HG03575 (cell line): ENCODE data around the gene OMA1.
"Not testable (repeated sequence)": the region's sequence is repeated elsewhere in the genome, so short reads cannot be mapped to it uniquely, and the experiment has no call there.

Experiments
- ATAC-seq: cut with Tn5 transposase; IDR thresholded peaks from one replicate; pipeline ENCODE4 v1.9.1; 2021; ENCODE audit not compliant: unreplicated experiment, insufficient number of reproducible peaks, low FRiP score; ENCODE audit errors: extremely low read depth

OMA1 gene

DNA sequence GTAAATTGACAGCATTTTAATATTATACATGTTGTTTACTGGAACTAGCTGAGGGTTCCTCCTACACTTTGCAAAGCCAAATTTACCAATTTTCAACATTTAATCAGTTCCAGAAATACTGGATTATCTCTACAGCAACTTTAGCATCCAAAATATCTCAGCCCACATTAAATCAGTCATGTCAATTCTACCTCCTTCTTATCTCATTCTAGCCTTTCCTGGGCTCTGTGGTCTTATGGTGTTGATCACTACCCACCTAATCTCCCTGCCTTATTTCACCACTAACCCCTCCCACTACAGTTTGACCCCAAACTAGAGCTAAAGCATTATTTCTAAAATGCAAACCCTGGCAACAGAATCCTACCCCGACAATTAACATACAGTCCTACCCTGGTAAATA is 3.3 kb downstream of the OMA1 start:
- no peak for ATAC-seq

DNA sequence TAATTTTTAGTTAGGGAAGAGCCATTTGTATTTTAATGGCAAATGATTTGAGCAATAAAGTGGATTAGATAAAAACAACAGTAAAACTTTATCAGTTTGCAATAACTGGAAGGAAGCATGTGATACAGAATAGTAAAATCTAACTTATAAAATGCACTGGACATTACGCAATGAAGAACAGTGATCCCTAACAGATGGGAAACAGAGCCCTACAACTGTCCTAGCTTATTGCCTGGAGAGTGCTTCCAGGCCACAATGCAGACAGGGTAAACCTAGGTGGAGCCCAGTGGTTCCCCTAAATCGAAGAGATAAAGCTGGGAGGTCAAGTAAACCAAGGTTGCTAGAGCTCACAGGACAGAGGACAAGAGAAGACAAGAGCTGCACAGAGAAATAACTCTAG is 7.0 kb downstream of the OMA1 start:
- ATAC-seq: no peak

DNA sequence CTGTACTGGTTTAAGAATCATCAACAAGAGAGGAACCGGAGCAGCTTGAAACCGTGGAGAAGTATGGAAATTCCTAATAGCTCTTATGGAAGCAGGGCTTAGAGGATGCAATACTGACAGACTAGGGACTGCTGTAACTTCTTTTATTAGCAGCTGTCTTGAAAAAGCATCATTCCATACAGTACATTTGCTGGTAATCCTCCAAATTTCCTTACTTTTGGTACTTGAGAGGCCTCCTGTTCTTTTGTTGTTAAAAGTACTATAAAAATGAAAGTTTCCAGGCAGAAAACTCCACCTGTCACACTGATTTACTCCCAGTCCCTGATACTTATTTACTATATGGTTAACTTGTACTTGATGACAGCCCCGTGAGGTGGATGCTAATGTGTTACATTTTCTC is 7.7 kb downstream of the OMA1 start:
- ATAC-seq: no peak

DNA sequence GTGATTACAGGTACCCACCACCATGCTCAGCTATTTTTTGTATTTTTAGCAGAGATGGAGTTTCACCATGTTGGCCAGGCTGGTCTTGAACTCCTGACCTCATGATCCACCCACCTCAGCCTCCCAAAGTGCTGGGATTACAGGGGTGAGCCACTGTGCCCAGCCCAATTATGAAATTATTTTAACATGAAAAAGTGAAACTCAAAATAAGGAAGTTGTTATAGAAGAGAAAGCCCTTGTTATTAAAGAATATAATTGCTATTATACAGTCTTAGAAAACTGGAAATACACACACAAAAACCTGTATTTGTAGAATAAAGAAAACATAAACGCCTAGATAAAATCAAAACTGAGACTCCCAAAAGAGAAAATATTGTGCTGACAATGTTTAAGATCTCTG is 14.7 kb downstream of the OMA1 start:
- not testable (repeated sequence) for ATAC-seq

DNA sequence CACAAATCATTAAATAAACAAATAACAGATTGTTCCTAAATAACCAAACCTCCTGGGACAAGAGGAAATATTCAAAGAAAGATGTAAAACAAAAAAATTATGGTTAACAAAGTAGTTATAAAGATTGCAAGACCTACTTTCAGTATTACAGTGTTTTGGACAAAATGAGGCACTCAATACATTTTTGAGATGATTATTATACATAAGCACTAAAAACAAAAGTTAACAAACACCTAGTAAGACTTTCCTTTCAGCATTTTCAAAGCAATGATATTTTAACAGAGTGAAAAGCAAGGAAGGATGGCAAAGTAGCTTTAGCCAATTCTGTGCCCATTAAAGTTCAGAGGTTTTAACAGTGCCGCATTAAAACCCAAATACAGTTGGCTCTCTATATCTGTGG is 17.2 kb downstream of the OMA1 start:
- no peak for ATAC-seq

DNA sequence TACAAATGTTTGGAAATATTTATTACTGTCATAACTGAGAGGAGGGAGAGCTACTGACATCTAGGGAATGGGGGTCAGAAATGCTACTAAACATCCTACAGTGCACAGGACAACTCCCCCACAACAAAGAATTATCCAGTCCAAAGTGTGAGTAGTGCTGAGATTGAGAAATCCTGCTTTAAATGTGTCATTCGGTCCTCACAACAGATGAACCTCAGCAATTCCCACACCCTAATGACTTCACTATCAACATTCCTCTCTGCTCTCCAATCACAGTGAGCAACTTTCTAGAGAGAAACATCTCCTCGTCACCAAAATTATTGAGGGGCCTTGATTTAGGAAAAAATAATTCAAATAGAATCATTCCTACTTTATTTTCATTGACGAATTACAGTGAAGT is 18.0 kb downstream of the OMA1 start:
- ATAC-seq: no peak

DNA sequence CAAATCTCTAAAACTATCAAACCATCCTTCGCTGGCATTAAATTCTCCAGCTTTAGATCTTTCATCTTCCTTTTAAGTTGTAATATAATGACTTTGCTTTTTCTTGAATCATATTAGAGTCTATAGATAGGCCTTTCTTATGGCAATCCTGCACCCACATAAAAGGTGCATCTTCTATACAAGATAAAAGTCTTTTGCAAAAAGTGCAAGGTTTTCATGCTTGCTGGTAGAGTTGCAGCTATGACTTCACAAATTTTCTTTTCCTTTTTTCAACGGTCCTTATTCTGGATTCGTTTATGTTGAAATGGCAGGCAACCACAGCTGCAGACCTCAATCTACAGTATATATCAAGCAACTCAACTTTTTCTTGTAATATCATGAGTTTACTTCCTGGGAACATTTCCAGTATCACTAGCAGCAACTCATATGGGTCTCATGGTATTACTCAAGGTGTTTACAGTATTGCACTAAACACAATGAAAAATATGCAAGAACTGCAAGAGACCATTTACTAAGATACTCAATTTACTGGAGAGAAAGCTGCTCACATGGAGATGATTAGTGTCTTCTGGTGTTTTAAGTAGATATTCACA is 22.1 kb downstream of the OMA1 start:
- ATAC-seq: no peak

DNA sequence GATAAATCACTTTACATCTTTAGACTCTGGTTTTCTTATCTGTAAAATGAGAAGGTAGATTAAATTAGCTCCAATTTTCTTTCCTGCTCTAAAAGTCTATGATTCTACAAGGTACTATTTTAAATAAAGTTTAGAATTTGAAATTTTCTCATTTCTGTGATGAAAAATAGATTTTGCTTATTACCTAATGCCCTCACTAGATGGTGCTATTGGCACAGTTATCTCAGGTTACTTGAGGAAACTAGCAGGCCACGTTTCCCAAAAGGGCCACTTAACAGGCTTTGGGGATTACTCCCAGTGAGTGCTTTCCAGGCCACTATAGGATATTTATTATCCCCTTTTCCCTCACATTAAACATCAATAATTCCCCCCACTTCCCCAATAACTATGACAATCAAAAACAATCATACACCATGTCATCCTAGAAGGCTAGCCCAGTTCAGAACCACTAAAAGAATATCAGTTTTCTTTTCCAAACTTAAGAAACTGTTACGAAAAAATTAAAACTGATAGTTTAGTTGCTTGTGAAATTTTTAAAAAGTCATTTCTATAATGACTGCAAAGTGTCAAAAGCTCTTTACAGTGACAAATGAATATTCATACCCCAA is 30.6 kb downstream of the OMA1 start:
- ATAC-seq: no peak

DNA sequence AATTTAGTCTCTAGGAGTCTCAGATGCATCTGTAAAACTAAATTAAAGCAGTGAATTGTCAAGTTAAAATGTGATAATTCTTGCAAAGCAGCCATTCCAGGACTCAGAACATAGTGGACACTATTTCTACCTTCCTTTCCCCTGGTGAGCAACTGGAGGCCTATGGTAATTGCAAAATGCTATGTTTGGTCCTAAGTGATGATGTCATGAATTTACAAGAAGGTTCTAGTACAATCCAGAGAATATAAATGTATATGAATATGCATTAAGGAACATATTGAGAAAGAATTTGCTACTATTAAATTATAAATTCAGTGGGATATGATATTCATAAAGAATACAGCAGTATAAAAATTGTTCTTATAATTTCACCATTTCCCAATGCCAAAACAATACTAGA is 32.6 kb downstream of the OMA1 start:
- ATAC-seq: no peak

DNA sequence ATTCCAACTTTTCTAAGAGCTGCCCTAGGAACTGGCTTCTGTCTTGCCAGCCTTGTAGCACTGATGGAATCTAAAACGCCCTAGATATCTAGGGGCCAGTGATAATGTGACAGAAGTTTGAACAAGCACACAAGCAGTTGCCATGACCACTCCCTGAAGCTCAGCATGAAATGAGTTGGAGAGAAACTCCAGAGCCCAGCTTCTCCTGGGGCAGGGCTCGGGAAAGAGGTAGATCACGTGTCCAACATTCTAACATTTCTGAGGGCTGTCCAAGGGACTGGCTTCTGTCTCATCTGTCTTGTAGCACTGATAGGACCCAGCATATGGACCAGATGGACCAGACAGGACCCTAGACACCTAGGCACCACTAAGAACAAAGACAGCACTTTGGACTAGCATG is 37.9 kb downstream of the OMA1 start:
- ATAC-seq: no peak

DNA sequence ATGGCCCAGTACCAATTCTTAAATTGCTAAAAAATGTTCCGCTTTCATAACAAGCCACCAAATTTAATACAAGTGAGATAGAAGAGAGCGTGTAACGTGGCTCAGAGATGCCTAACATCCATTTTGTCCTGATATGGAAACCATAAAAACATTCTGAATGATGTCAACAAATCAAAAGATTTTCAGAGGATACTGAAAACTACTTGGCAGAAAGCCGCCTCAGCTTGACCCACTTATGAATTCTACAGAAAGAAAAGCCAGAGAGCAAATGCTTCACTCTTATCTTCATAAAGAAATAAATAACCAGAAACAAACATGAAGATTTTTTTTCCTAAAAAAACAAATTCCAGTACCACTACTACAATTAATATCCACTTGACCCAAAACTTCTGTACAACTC is 41.2 kb downstream of the OMA1 start:
- ATAC-seq: no peak

DNA sequence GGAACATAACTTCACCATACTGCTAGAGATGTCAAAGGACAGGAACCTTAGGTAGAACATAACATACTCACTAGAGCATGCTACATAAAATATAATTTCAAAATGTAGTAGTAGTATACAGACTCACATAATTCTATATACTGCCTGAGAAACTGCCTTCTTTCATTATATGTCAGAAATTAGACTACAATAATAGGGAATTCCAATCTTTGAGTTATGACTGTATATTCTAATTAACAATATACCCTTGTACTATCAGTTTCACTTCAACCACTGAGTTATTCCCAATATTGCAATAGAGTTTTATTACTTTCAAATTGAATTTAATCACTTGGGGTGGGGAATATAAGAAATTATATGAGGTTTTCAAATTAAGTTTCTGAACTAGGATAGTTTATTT is 44.0 kb downstream of the OMA1 start:
- no peak for ATAC-seq

DNA sequence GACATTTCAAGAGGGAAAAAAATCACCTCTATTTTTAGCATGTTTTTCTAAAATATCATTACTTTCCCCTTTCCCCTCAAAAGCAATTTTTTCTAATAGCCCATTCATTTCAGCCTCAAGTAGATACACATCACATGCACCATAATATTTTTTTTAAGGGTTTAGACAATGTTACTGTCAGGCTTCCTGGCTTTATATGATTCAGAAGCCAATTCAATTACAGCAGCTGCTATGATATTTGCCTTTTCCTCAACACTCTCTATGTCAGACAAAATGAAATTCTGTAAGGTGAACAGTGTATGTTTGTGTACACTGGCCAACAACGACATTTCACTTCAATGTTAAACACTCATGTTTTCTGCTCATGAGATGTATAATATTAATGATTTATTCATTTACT is 46.5 kb downstream of the OMA1 start:
- no peak for ATAC-seq

DNA sequence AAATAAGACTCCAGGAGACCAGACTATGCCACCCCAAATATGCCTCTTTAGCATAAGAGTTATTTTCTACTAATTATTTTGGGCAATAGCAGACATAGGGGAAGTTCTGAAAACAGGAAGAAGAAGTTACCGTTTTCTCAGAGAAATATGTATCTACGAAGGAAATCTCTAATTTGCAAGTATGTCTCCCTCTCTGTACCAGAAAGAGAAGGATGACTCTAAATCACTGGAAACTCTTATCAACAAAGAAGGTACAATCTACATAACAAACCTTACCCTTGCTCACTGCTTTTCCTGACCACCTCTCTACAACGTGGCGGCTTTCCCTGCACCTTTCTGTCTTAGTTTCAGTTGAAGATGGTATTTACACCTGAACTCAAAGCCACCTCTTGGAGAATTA is 49.0 kb downstream of the OMA1 start:
- ATAC-seq: no peak

DNA sequence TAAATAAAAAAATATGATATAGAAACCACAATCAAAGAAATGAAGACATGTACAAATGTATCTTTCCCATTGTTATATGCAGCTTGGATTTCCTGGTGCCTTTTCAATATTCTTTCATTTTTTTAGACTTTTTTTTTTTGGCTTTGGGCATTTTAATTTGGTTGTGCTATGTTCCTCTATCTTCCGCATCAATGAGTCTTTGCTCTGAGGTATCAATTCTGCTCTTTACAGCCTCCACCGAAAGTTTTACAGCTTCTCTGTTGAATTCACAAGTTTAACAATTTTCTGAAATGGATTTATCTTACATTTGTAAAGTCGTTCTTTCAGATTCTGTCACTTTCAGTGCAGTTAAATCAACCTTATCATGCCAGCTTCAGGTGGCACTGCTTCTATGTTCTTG is 50.5 kb downstream of the OMA1 start:
- ATAC-seq: no peak

DNA sequence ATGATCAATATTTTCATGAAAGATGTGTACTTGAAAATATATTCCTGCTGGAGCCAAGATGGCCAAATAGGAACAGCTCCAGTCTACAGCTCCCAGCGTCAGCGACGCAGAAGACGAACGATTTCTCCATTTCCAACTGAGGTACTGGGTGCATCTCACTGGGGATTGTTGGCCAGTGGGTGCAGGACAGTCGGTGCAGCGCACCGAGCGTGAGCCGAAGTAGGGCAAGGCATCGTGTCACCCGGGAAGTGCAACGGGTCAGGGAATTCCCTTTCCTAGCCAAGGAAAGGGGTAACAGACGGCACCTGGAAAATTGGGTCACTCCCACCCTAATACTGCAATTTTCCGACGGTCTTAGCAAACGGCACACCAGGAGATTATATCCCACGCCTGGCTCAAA is 57.6 kb downstream of the OMA1 start:
- not testable (repeated sequence) for ATAC-seq

DNA sequence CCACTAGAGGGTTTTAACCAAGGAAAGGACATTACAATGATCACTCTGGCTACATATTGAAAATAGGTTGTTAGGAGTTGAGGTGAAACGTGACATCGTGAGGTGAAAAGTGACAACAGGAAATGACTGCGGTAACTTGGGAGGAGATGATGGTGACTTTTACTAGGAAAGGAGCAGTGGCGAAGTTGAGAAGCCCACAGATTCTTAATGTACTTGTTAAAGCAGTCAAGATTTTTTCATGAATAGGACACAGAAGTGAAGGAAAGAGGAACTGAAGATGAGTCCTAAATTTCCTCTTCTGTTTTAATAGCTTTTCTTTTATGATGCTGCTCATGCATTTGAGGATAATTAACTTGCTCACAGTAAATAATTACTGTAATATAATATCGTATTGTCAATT is 59.5 kb downstream of the OMA1 start:
- no peak for ATAC-seq

DNA sequence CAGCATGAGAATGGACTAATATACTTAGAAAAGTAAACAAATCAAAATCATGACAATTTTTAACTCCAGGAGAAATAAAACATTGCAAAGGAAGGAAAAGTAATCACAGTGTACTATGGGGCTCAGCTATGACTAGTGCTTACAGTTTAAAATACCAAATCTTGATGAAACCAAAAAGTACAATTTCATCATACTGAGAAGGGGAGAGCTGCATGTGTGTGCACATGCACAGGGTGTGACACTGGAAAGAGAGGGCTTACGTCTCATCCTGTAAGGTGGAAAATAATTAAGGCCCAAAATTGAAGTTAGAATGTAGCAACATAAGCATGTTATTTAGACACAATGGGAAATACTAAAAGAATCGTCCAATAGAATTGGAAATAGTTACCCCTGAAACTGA is 64.6 kb downstream of the OMA1 start:
- no peak for ATAC-seq

DNA sequence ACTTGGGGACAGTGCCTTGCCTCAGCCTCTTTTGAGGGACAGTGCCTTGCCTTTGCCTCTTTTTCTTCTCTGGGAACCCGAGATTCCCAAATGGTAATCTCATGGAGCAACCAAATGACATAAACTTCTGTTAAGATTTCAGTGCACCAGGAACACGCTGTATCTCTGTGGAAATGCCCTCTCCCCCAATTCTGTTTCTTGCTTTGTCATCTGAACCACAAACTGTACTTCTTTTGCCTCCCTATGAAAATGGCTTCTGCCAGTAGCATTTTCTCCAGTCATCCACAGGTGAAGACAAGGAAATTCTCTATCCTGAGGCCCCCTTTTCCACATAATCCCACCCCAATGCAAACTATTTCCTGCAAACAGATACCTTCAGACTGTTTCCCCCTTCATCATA is 66.3 kb downstream of the OMA1 start:
- ATAC-seq: no peak

DNA sequence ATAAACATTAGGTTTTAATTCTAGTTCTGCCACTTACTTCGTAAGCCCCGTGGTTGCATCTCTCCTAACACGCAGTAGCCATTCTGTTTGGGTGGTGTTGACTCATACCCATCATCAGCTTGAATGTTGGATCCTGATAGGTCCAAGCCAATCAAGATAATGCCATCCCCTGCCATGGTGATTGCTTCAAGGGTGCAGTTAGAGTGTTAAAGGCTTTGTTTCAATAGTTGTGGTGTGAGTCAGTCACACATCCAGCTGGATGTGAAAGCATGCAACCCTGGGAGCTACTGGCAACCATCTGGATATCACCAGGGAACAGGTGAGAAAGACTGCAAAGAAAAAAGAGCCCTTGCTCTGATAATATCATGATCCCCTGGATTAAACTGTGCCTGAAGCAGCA is 69.1 kb downstream of the OMA1 start:
- ATAC-seq: no peak

DNA sequence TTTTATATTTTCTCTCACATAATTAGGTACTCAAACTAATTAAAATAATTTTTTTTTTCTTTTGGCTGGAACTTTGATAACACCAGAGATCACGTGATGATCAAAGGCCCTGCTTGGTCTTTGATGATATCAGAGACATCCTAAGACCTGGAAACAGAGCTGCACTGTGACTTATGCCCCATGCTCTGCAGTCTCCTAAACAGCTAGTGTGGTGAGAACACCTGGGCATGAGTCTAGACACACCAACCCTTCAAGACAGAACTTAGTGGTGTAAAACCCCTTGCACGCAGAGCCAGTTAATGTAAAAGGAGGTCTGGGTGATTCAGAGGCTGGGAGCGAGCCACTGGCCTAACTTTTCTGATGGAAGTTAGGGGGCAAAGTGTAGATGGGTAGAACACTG is 70.3 kb downstream of the OMA1 start:
- ATAC-seq: no peak
